Measurements from ENCODE around the gene SEMA5B. TPM values are rescaled to one million over a fixed set of nuclear protein-coding genes. Genes with fewer than 3 reads are reported as not detected.

The SEMA5B gene
- total and polyA plus RNA-seq, 2 of the 4 experiments (the other 2 are of a cell fraction): not detected

DNA sequence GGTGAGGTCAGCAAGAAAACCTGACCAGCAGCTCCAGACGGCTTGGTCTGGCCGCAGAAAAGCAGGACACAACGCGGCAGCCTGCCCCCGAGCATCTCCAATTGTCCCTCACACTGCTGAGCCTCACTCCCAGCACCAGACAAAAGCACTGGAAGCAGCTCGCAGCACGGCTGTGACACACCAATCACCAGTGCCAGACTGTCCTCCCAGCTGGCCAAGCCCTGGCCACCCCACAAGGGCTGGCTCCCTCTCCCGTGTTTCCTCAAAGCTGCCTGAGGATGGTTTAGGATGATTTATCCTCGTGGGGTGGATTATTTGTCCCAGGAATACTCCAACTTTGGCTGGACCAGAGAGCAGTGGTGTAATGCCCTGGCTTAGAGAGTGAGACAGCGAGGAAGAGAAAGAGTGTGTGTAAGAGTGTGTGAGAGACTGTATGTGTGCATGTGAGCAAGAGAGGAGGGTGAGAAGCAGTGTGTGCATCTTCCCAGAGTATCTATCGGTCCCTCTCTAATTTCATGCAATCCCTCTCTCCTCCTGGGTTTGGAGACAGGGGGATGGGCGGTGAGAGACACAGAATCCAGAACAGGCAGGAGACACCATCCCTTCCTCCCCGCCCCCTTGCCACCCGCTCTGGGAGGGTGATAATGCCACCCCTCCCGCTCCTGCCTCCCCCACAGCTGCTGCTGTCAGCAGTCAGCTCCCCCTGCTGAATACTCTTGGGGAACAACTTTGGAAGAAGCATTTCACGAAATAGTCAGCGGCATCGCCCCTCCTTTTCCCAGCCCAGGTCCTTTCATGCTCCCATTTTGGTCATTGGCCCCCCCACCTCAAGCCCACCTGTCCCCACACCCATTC, 34.2 kb downstream of the SEMA5B start:
- Histone ChIP-seq H2AK5ac (ENCODE audit: low read depth, low read length) (no peak overlapping the region), H4K8ac (ENCODE audit: low read depth in 2 of 2, low read length in 2 of 2) (no peak overlapping the region), H3K23ac (ENCODE audit: low read depth, low read length) (no peak overlapping the region), H3K9ac (ENCODE audit: low read depth, low read length) (no peak overlapping the region), H4K91ac (ENCODE audit: insufficient read depth, low read depth, low read length) (no peak overlapping the region), H3K4me2 (ENCODE audit: low read depth, low read length) (no peak overlapping the region), H2BK15ac (ENCODE audit: low read depth, low read length) (no peak overlapping the region), H3K4me3 (ENCODE audit: insufficient read depth, low read depth, low read length) (no peak overlapping the region), H3K9me3 (ENCODE audit: control insufficient read depth, insufficient read depth, low read length) (no peaks in the 10 kb centered on the region), H3K18ac (ENCODE audit: low read depth, low read length) (no peak overlapping the region), H4K20me1 (ENCODE audit: insufficient read depth, low read length) (no peaks in the 10 kb centered on the region), H3K56ac (ENCODE audit: extremely low read depth, insufficient read depth, low read length) (no peak overlapping the region), H2AK9ac (replicated peaks; ENCODE audit: low read depth, low read length, poor library complexity) (no peak overlapping the region), H3K79me1 (ENCODE audit: low read depth in 1 of 2, low read length in 2 of 2) (no peaks in the 10 kb centered on the region), H2BK5ac (ENCODE audit: low read depth, low read length, poor library complexity, severe bottlenecking) (no peak overlapping the region), H4K5ac (ENCODE audit: low read depth, low read length) (no peak overlapping the region), H3K9me1 (ENCODE audit: insufficient read depth, low read length) (no peaks in the 10 kb centered on the region), H3K4me1 (ENCODE audit: control insufficient read depth, insufficient read depth, low read length) (no peaks in the 10 kb centered on the region), H3K27ac (ENCODE audit: insufficient read depth, low read length) (no peak overlapping the region), H2AFZ (replicated peaks; ENCODE audit: low read length, poor library complexity) (peak overlapping the region; percentile 23), H2BK120ac (ENCODE audit: low read depth, low read length) (no peak overlapping the region), H2BK20ac (ENCODE audit: low read depth, low read length) (no peak overlapping the region), H3K4ac (ENCODE audit: low read depth, low read length) (no peak overlapping the region), H3K14ac (replicated peaks; ENCODE audit: low read depth, low read length) (no peak overlapping the region), H3K36me3 (ENCODE audit: control insufficient read depth, insufficient read depth, low read length) (no peaks in the 10 kb centered on the region), H3K27me3 (ENCODE audit: control insufficient read depth, insufficient read depth, low read length) (peaks cover 95% of the 10 kb centered on the region)
- dilution Hi-C loops (cut with HindIII; ENCODE audit: low sequenced_read_pairs, unreplicated experiment): no loop called here
- BruUV-seq (replicated peaks): no TSS peak
- in situ Hi-C loops (cut with MboI; ENCODE audit: low sequenced_read_pairs): no loop called here
- DNase-seq (no peak), ATAC-seq (ENCODE audit: low read depth) (no peak; the same call in 1 of the 2 replicates)
- ChIA-PET CTCF (no interaction called here), POLR2A (ENCODE audit: unreplicated experiment) (no interaction called here)
- WGBS, 2 experiments (ENCODE audit: extremely low coverage in 2 of 2, insufficient read length in 1 of 2): 27% methylated on average over 6 of the region's 18 CpGs; no CpG with 5 or more reads in 1 of the 2 experiments
- intact Hi-C loops (cut with micrococcal nuclease): no loop called here
- TF ChIP-seq RFX5 (IDR thresholded peaks at IDR 0.05; ENCODE audit: low read depth, low read length) (no peak), BHLHE40 (IDR thresholded peaks at IDR 0.05; ENCODE audit: low read depth, low read length) (no peak), MAZ (IDR thresholded peaks at IDR 0.05; ENCODE audit: borderline replicate concordance, low read depth, low read length) (no peak), FOS (IDR thresholded peaks at IDR 0.05; ENCODE audit: low read depth, low read length) (no peak), MXI1 (IDR thresholded peaks at IDR 0.05; ENCODE audit: borderline replicate concordance, low read depth, low read length) (no peak), CEBPB (IDR thresholded peaks at IDR 0.05; ENCODE audit: low read depth, low read length) (no peak), SMC3 (IDR thresholded peaks at IDR 0.05; ENCODE audit: low read depth, low read length) (no peak), CHD1 (IDR thresholded peaks at IDR 0.05; ENCODE audit: low read depth, low read length) (no peak), NFE2L2 (IDR thresholded peaks at IDR 0.05; ENCODE audit: low read depth, low read length) (no peak), MAFK (IDR thresholded peaks at IDR 0.05; ENCODE audit: low read depth, low read length) (no peak), RAD21 (IDR thresholded peaks at IDR 0.05; ENCODE audit: low read length) (no peak), RCOR1 (IDR thresholded peaks at IDR 0.05; ENCODE audit: insufficient replicate concordance, low read length) (no peak)
- TF ChIP-seq, protein P1, sequence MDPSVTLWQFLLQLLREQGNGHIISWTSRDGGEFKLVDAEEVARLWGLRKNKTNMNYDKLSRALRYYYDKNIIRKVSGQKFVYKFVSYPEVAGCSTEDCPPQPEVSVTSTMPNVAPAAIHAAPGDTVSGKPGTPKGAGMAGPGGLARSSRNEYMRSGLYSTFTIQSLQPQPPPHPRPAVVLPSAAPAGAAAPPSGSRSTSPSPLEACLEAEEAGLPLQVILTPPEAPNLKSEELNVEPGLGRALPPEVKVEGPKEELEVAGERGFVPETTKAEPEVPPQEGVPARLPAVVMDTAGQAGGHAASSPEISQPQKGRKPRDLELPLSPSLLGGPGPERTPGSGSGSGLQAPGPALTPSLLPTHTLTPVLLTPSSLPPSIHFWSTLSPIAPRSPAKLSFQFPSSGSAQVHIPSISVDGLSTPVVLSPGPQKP (IDR thresholded peaks at IDR 0.05; ENCODE audit: borderline replicate concordance, low read depth, low read length): no peak
- TF ChIP-seq, protein P2, sequence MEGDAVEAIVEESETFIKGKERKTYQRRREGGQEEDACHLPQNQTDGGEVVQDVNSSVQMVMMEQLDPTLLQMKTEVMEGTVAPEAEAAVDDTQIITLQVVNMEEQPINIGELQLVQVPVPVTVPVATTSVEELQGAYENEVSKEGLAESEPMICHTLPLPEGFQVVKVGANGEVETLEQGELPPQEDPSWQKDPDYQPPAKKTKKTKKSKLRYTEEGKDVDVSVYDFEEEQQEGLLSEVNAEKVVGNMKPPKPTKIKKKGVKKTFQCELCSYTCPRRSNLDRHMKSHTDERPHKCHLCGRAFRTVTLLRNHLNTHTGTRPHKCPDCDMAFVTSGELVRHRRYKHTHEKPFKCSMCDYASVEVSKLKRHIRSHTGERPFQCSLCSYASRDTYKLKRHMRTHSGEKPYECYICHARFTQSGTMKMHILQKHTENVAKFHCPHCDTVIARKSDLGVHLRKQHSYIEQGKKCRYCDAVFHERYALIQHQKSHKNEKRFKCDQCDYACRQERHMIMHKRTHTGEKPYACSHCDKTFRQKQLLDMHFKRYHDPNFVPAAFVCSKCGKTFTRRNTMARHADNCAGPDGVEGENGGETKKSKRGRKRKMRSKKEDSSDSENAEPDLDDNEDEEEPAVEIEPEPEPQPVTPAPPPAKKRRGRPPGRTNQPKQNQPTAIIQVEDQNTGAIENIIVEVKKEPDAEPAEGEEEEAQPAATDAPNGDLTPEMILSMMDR (conservative IDR thresholded peaks at IDR 0.05; ENCODE audit: low read depth, low read length): no peak
- TF ChIP-seq, protein P3, sequence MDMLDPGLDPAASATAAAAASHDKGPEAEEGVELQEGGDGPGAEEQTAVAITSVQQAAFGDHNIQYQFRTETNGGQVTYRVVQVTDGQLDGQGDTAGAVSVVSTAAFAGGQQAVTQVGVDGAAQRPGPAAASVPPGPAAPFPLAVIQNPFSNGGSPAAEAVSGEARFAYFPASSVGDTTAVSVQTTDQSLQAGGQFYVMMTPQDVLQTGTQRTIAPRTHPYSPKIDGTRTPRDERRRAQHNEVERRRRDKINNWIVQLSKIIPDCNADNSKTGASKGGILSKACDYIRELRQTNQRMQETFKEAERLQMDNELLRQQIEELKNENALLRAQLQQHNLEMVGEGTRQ (IDR thresholded peaks at IDR 0.05; ENCODE audit: low read depth, low read length): no peak

Data from IMR-90 (cell line).